SK-N-SH (cell line): ENCODE data around the gene SH3BP1.

Experiments
- EZH2phosphoT487 ChIP-seq: fragments of 200-600 bp; sonication (generic); IDR thresholded peaks from 2 replicates; pipeline ENCODE4 v1.6.1; 2017; ENCODE audit warnings: low read depth, mixed run types, mild to moderate bottlenecking, antibody characterized with exemption, moderate library complexity, borderline replicate concordance
- FOSL2 ChIP-seq: IDR thresholded peaks from 2 replicates; pipeline ENCODE4 v1.4.0; 2012; ENCODE audit warnings: low read depth, mild to moderate bottlenecking, moderate library complexity, borderline replicate concordance
- JUND ChIP-seq: IDR thresholded peaks from 2 replicates; pipeline ENCODE4 v1.4.0; 2012
- MXI1 ChIP-seq: IDR thresholded peaks from 2 replicates; pipeline ENCODE4 v1.6.1; 2012; ENCODE audit warnings: mild to moderate bottlenecking, low read depth, low read length, improper control_type of control experiment
- NRF1 ChIP-seq: IDR thresholded peaks from 2 replicates; pipeline ENCODE4 v1.6.1; 2012; ENCODE audit warnings: low read depth, mild to moderate bottlenecking, low read length
- POLR2AphosphoS5 ChIP-seq: IDR thresholded peaks from 2 replicates; pipeline ENCODE4 v1.6.1; 2012; ENCODE audit warnings: low read depth, low read length
- RCOR1 ChIP-seq: fragments of 150-350 bp; IDR thresholded peaks from 2 replicates; pipeline ENCODE4 v1.6.1; 2017; ENCODE audit warnings: antibody characterized with exemption, low read length
- SIN3A ChIP-seq: IDR thresholded peaks from 2 replicates; pipeline ENCODE4 v1.6.1; 2012; ENCODE audit warnings: low read depth, mild to moderate bottlenecking, low read length, moderate library complexity, borderline replicate concordance
- TAF1 ChIP-seq: IDR thresholded peaks from 2 replicates; pipeline ENCODE4 v1.6.1; 2012; ENCODE audit warnings: low read depth, mild to moderate bottlenecking, low read length, moderate library complexity, borderline replicate concordance
- TEAD4 ChIP-seq: IDR thresholded peaks from 2 replicates; pipeline ENCODE4 v1.4.0; 2012; ENCODE audit warnings: mild to moderate bottlenecking, borderline replicate concordance; ENCODE audit not compliant: insufficient read depth
- YY1 ChIP-seq: IDR thresholded peaks from 2 replicates; pipeline ENCODE4 v1.4.0; 2012; ENCODE audit warnings: low read depth, mild to moderate bottlenecking
- TF ChIP-seq, protein P1 (sequence below): fragments of 200-600 bp; sonication (generic); IDR thresholded peaks from 2 replicates; pipeline ENCODE4 v1.6.1; 2017; ENCODE audit warnings: antibody characterized with exemption, mild to moderate bottlenecking, moderate library complexity
- TF ChIP-seq, protein P2 (sequence below): IDR thresholded peaks from 2 replicates; pipeline ENCODE4 v1.6.1; 2012; ENCODE audit warnings: mild to moderate bottlenecking, low read depth, low read length, moderate library complexity
- TF ChIP-seq, protein P3 (sequence below): IDR thresholded peaks from 2 replicates; pipeline ENCODE4 v1.4.0; 2012; ENCODE audit warnings: low read depth

DNA sequence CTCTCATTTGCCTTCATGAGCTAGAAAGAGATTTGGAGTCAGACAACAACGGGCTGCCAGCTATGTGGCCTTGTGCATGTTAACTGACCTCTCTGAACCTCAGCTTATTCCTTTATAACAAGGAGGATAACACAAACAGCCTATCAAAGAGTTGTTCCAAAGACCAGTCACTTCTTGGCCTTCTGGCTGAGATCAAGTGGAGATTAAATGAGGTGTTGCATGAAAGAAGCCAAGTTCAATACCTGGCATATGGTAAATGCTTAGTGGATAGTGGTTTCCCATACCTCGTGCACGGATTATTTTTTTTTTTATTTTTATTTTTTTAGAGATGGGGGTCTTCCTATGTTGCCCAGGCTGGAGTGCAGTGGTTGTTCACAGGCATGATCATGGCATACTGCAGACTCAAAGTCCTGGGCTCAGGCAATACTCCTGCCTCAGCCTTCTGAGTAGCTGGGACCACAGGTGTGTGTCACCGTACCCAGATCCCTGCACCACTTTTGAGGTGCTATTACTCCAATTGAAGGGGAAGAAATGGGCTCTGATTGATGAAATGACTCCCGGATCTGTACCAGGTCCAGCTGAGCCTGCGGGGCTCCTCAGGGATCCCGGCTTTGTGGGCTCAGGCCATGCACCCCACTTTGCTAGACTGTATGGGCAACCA, 40.9 kb downstream of the SH3BP1 start:
- TF ChIP-seq POLR2AphosphoS5 (peak; percentile 49; the same call in 1 of the 2 replicates), TAF1 (no peak), MXI1 (no peak), SIN3A (no peak), FOSL2 (no peak), JUND (peak; percentile 16), NRF1 (no peak), YY1 (no peak), RCOR1 (no peak), EZH2phosphoT487 (no peak), TEAD4 (no peak)
- TF ChIP-seq, protein P1, sequence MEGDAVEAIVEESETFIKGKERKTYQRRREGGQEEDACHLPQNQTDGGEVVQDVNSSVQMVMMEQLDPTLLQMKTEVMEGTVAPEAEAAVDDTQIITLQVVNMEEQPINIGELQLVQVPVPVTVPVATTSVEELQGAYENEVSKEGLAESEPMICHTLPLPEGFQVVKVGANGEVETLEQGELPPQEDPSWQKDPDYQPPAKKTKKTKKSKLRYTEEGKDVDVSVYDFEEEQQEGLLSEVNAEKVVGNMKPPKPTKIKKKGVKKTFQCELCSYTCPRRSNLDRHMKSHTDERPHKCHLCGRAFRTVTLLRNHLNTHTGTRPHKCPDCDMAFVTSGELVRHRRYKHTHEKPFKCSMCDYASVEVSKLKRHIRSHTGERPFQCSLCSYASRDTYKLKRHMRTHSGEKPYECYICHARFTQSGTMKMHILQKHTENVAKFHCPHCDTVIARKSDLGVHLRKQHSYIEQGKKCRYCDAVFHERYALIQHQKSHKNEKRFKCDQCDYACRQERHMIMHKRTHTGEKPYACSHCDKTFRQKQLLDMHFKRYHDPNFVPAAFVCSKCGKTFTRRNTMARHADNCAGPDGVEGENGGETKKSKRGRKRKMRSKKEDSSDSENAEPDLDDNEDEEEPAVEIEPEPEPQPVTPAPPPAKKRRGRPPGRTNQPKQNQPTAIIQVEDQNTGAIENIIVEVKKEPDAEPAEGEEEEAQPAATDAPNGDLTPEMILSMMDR = no peak
- TF ChIP-seq, protein P2, sequence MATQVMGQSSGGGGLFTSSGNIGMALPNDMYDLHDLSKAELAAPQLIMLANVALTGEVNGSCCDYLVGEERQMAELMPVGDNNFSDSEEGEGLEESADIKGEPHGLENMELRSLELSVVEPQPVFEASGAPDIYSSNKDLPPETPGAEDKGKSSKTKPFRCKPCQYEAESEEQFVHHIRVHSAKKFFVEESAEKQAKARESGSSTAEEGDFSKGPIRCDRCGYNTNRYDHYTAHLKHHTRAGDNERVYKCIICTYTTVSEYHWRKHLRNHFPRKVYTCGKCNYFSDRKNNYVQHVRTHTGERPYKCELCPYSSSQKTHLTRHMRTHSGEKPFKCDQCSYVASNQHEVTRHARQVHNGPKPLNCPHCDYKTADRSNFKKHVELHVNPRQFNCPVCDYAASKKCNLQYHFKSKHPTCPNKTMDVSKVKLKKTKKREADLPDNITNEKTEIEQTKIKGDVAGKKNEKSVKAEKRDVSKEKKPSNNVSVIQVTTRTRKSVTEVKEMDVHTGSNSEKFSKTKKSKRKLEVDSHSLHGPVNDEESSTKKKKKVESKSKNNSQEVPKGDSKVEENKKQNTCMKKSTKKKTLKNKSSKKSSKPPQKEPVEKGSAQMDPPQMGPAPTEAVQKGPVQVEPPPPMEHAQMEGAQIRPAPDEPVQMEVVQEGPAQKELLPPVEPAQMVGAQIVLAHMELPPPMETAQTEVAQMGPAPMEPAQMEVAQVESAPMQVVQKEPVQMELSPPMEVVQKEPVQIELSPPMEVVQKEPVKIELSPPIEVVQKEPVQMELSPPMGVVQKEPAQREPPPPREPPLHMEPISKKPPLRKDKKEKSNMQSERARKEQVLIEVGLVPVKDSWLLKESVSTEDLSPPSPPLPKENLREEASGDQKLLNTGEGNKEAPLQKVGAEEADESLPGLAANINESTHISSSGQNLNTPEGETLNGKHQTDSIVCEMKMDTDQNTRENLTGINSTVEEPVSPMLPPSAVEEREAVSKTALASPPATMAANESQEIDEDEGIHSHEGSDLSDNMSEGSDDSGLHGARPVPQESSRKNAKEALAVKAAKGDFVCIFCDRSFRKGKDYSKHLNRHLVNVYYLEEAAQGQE = no peak
- TF ChIP-seq, protein P3, sequence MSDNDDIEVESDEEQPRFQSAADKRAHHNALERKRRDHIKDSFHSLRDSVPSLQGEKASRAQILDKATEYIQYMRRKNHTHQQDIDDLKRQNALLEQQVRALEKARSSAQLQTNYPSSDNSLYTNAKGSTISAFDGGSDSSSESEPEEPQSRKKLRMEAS = no peak
